Activated CD4-positive, alpha-beta T cell treated with anti-CD3 and anti-CD28 coated beads, Interleukin-2, amount 50 U/mL, for 4 hours (primary cell): ENCODE data around the gene CNPY4.

Experiments used
- DNase-seq, 2 experiments: peaks; one replicate each; pipeline ENCODE4 v3.0.0-alpha.2; 2020

The CNPY4 gene

DNA sequence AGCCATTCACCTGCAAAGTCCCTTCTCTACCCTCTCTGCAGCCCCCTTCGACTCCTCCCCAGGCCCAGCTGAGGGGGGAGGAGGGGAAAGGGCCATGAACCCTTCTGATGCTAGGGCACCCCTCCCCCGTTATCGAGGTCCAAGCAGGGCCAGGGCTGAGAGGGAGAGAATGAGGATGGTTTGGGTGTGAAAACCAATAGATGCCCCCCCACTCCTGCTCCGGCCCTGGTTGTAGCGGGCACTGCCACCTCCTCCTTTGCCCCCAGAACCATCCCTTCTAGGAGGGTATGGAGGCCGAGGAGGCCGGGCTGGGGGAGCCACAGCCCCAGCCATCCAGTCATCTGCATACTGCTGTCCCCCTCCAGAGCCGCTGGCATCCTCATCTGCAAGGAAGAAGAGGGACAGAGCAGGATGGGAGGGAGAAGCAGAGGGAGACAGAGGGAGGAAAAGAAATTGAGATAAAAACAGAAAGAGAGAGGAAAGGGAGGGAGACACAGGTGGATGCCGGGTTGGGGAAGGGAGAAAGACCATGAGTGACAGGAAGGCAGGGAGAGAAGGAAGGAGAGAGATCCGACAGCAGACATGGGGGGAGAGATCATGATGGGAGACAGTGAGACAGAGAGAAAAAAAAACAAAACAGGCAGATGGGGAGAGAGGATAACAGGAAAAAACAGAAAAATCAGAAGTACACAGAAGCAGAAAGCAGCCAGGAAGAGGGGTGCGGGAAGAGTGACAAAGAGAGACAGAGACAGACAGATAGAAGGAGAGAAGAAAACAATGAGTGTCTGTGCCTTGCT is 50.9 kb downstream of the CNPY4 start:
- no peak for DNase-seq

DNA sequence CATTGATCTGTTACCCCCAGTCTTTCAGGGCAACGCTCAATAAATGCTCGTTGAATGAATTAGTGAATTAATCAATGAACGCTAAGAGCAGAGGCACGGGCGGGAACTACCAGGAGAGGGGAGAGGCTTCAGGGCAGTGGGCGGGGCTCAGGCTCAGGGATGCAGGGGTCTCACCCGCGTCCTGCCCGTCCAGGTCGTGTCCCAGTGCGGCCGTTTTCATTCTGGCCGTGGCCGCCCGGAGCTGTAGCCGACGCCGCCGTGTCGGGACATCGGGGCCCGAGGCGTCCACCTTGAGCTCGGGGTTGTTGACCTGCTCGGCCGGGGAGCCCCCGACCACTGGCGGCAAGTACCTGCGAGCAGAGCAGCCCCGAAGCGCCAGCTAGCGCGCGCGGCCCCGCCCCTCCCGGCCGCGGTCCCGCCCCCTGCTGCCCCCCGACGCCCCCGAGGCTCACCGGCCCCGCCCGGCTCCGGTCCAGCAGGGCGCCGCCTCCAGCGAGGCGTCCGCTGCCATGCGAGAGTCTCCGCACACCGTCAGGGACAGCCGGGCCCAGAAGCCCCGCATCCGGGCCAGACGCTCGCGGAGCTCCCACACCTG is 51.8 kb downstream of the CNPY4 start:
- DNase-seq: no peak

DNA sequence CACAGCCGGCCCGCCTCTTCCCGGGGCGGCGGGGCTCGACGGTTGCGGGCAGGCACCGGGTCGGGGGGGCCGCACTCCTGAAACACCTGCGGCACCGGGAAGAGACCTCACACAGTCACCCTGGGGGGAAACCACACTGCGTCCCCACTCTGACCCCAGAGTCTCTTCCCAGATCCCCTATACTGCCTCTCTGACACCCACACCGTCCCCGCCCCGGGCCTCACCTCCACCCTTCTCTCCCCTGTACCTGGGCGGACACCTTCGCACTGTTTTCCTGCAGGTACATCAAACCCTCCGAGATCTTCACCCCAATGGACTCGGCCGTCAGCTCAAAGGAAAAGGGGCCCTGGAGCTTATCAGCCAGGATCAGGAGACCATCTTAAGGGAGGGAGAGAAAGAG is 52.4 kb downstream of the CNPY4 start:
- no peak for DNase-seq

DNA sequence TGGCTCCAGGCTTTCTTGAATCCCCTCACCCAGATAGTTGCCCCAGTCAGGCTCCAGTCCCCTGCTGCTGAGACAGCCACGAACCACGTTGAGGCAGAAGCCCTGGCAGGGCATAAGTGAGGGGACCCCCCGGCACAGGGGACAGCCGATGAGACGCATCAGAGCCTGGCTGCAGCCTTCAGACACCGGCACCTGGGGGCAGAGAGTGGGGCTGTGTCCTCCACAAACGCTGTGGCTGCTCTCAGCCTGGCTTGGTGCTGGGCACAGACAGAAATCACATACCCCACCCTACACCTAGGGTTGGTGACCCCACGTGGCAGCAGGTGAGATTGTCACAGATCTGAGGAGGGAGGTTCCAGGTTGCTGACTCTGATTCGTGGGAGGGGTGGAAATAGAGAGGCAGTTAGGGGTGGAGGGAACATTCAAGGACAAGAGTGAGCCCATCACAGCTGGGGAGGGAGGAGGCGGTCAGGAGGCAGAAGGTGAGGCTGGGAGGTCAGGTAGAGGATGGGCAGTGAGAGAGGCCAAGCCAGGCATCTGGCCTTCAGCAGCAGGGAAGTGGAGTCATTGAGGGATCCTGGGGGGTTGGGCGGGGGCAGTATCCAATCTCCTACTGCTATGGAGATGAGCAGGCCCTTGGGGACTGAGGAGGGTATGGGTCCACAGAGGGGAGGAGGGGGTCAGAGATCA is 54.5 kb downstream of the CNPY4 start:
- no peak for DNase-seq

DNA sequence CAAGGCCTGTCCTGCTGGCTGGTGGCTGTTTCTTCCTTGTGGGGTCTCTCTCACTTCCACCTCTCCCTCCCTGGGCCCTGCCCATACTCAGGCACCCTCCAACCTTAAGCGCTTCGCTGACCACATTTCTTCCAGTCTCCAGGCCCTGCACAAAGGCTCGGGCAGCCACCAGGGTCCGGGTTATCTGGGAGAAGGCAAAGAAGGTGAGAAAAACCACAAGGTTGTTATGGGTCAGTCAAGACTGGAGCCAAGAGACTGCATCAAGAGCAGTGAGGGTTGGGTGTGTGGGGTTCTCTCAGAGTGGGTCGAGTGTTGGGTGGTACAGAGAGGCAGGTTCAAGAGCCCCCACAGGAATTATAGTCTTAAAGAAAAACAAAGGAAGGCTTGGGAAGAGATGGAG is 55.1 kb downstream of the CNPY4 start:
- no peak for DNase-seq
